ENCODE results near the gene CDCA4. TPM values are rescaled to one million over a fixed set of nuclear protein-coding genes. Genes with fewer than 3 reads are reported as not detected.

Gene CDCA4
- total RNA-seq, 2 donors from 2014 or later = 12.3 to 17.6 TPM

DNA sequence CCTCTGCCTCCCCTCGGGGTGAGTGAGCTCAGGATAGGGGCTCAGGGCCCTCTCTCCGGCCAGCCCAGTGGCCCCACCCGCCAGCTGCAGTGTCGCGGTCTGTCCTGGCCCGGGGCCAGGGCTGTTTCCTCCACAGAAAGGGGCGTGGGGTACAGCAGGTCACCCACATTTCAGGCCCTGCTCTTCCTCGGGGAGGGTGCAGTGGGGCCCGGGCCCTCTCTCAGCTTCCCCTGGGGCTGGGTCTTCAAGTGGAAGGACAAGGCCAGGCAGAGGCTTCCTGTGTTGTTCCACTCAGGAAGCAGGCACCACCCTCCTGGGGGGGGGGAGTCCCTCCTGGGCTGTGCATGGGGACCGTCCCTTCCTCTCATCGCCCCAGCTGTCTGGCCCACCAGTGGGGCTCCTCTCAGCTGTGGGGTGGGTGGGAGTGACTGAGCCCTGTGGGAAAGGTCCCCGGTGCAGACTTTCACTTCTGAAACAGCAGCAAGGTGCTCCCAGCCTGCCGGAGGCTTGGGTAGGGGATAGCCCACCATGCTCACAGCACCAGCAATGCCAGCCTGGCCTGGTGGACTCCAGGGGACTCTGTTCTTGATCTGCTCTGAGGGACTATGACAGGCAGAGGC, 40.7 kb upstream of the CDCA4 start:
- no peaks in the 10 kb centered on the region for H3K36me3 ChIP-seq
- TF ChIP-seq POLR2A (IDR thresholded peaks at IDR 0.05) (no peak), CTCF (IDR thresholded peaks at IDR 0.05) (no peak), POLR2AphosphoS5 (IDR thresholded peaks at IDR 0.05) (no peak)
- DNase-seq (ENCODE audit: low spot score) = no peak
- intact Hi-C loops (cut with DNase I) = no loop called here
- H3K4me3 ChIP-seq = no peak overlapping the region
- H3K27me3 ChIP-seq (replicated peaks; ENCODE audit: insufficient read depth) = no peaks in the 10 kb centered on the region
- WGBS = 55% methylated on average over 12 of the region's 13 CpGs
- no peaks in the 10 kb centered on the region for H3K9me3 ChIP-seq
- no peak overlapping the region for H3K27ac ChIP-seq
- no peaks in the 10 kb centered on the region for H3K4me1 ChIP-seq (replicated peaks)

DNA sequence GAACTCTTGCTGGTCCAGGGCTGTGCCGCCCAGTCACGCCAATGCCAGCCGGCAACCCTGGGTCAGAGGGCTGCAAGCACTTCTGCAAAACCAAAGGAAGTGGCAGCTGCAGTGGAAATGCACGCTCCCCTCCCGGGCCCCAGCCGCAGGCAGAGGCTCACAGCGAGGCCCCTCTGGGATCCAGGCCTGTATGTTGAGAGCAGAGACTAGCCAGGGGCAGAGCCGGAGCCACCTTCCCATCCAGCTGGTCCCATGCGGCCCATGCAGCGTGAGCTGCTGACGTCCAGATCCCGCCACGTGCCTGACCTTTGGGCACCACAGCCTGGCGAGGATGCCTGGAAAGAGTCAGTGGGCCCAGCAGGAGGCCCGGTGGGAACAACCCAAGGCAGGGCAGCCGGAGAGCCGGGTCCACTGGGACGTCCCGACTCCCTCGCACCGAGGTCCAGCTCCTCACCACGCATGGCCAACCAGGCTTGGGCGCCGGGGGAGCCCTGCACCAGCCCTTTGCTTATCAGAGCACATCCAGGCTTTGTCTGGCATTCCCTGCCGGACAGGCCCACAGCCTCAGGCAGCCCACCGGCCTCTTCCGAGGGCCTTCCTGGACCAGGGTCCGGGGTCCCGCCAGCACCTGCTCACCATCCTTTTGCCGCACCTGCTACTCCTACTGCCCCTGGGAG, 40.0 kb upstream of the CDCA4 start:
- intact Hi-C loops (cut with DNase I) = no loop called here
- H3K27ac ChIP-seq = no peak overlapping the region
- H3K4me3 ChIP-seq = no peak overlapping the region
- no peak for TF ChIP-seq POLR2A (IDR thresholded peaks at IDR 0.05)
- no peak for TF ChIP-seq POLR2AphosphoS5 (IDR thresholded peaks at IDR 0.05)
- no peak for TF ChIP-seq CTCF (IDR thresholded peaks at IDR 0.05)
- DNase-seq (ENCODE audit: low spot score) = no peak
- H3K36me3 ChIP-seq = no peaks in the 10 kb centered on the region
- no peaks in the 10 kb centered on the region for H3K27me3 ChIP-seq (replicated peaks; ENCODE audit: insufficient read depth)
- WGBS = 82% methylated on average over 30 of the region's 30 CpGs
- no peaks in the 10 kb centered on the region for H3K4me1 ChIP-seq (replicated peaks)
- no peaks in the 10 kb centered on the region for H3K9me3 ChIP-seq

- no peak for DNase-seq (ENCODE audit: low spot score)
- Histone ChIP-seq H3K4me1 (replicated peaks) (no peaks in the 10 kb centered on the region), H3K4me3 (no peak overlapping the region), H3K9me3 (no peaks in the 10 kb centered on the region), H3K27ac (no peak overlapping the region), H3K36me3 (no peaks in the 10 kb centered on the region), H3K27me3 (replicated peaks; ENCODE audit: insufficient read depth) (no peaks in the 10 kb centered on the region)
- WGBS = 78% methylated on average over 15 of the region's 16 CpGs
- no peak for TF ChIP-seq CTCF (IDR thresholded peaks at IDR 0.05)
- no peak for TF ChIP-seq POLR2AphosphoS5 (IDR thresholded peaks at IDR 0.05)
- TF ChIP-seq POLR2A (IDR thresholded peaks at IDR 0.05) = no peak
- intact Hi-C loops (cut with DNase I) = no loop called here
Observed at GRCh38 chr14:105059925-105060565, 39.2 kb upstream of the CDCA4 start.

DNA sequence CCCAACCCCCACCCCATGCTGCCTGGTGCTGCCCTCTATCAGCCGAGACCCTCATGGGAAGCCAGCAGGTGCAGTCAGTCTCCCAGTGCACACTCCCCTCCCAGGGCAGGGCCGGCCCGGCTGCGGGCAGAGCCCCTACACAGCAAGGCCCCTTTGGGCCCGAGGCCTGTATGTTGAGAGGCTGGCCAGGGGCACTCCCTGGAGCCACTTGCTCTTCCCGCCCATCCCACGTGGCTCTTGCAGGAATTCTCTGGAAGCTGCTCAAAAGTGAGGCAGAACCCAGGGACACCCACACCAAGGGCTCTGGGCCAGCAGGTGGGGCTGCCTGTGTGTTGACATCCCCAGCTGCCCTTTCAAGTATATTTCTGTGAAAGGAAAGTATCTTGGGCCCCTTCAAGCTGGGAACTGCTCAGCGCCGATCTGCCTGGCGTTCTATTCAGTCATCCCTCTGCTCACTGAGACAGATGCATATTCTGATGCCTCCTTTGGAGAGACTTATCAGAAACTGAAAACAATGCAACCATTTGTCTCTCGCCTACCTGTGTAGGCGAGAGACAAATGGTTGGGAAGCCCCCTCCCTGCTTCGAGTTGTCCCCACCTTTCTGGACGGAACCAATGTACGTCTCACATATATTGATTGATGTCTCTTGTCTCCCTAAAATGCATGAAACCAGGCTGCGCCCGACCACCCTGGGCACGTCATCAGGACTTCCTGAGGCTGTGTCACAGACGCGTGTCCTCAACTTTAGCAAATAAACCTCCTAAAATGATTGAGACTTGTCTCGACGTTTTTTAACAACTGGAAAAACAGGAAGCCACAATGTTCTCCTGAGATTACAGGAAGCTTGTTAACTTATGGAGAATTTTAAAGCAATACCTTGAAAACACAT, 38.4 kb upstream of the CDCA4 start:
- 43% methylated on average over 22 of the region's 22 CpGs for WGBS
- DNase-seq (ENCODE audit: low spot score) = no peak
- intact Hi-C loops (cut with DNase I) = no loop called here
- H3K27ac ChIP-seq = no peak overlapping the region
- H3K4me1 ChIP-seq (replicated peaks) = no peaks in the 10 kb centered on the region
- no peaks in the 10 kb centered on the region for H3K27me3 ChIP-seq (replicated peaks; ENCODE audit: insufficient read depth)
- H3K9me3 ChIP-seq = no peaks in the 10 kb centered on the region
- no peak for TF ChIP-seq POLR2AphosphoS5 (IDR thresholded peaks at IDR 0.05)
- TF ChIP-seq CTCF (IDR thresholded peaks at IDR 0.05) = peak in 1 of 4 experiments; percentile 18
- no peaks in the 10 kb centered on the region for H3K36me3 ChIP-seq
- no peak overlapping the region for H3K4me3 ChIP-seq
